ENCODE results near the gene PAX2.

PAX2 gene

GRCh38 chr10:100838986-100839385, 93.6 kb downstream of the PAX2 start:
- no peak for ATAC-seq
- no peak for TF ChIP-seq ZNF8 (CRISPR knock-in tag; IDR thresholded peaks at IDR 0.05)
- no peak for TF ChIP-seq ZNF70 (CRISPR knock-in tag; IDR thresholded peaks at IDR 0.05)
- TF ChIP-seq ZC3H10 (CRISPR knock-in tag; IDR thresholded peaks at IDR 0.05), result no peak
- no peak for TF ChIP-seq ESRRG (CRISPR knock-in tag; IDR thresholded peaks at IDR 0.05)
- no peak for TF ChIP-seq CSDC2 (CRISPR knock-in tag; IDR thresholded peaks at IDR 0.05)
- TF ChIP-seq RARB (CRISPR knock-in tag; IDR thresholded peaks at IDR 0.05), result no peak

GRCh38 chr10:100841528-100841927, 96.1 kb downstream of the PAX2 start:
- no peak for ATAC-seq
- no peak for TF ChIP-seq ZNF8 (CRISPR knock-in tag; IDR thresholded peaks at IDR 0.05)
- no peak for TF ChIP-seq ESRRG (CRISPR knock-in tag; IDR thresholded peaks at IDR 0.05)
- no peak for TF ChIP-seq CSDC2 (CRISPR knock-in tag; IDR thresholded peaks at IDR 0.05)
- TF ChIP-seq ZNF70 (CRISPR knock-in tag; IDR thresholded peaks at IDR 0.05), result no peak
- TF ChIP-seq ARNTL (CRISPR knock-in tag; IDR thresholded peaks at IDR 0.05; ENCODE audit: borderline replicate concordance, low read depth), result no peak
- no peak for TF ChIP-seq ZNF565 (CRISPR knock-in tag; conservative IDR thresholded peaks at IDR 0.05; ENCODE audit: low read depth)
- TF ChIP-seq ZFP3 (CRISPR knock-in tag; IDR thresholded peaks at IDR 0.05), result no peak
- no peak for TF ChIP-seq ISL1 (CRISPR knock-in tag; IDR thresholded peaks at IDR 0.05)
- TF ChIP-seq GLIS3 (CRISPR knock-in tag; IDR thresholded peaks at IDR 0.05), result no peak
- no peak for TF ChIP-seq TSHZ2 (CRISPR knock-in tag; IDR thresholded peaks at IDR 0.05)
- TF ChIP-seq SNAI2 (CRISPR knock-in tag; IDR thresholded peaks at IDR 0.05), result no peak
- no peak for TF ChIP-seq CSRNP3 (CRISPR knock-in tag; IDR thresholded peaks at IDR 0.05)
- TF ChIP-seq CREB5 (CRISPR knock-in tag; IDR thresholded peaks at IDR 0.05; ENCODE audit: low read depth), result no peak
- TF ChIP-seq TOX (CRISPR knock-in tag; IDR thresholded peaks at IDR 0.05; ENCODE audit: borderline replicate concordance), result no peak
- TF ChIP-seq ZFP30 (CRISPR knock-in tag; IDR thresholded peaks at IDR 0.05), result no peak
- TF ChIP-seq OSR1 (CRISPR knock-in tag; IDR thresholded peaks at IDR 0.05), result no peak
- no peak for TF ChIP-seq BACH2 (CRISPR knock-in tag; IDR thresholded peaks at IDR 0.05; ENCODE audit: borderline replicate concordance)
- TF ChIP-seq PATZ1 (CRISPR knock-in tag; IDR thresholded peaks at IDR 0.05; ENCODE audit: borderline replicate concordance), result no peak
- no peak for TF ChIP-seq PPARA (CRISPR knock-in tag; IDR thresholded peaks at IDR 0.05; ENCODE audit: borderline replicate concordance)
- no peak for TF ChIP-seq POU6F1 (CRISPR knock-in tag; IDR thresholded peaks at IDR 0.05; ENCODE audit: borderline replicate concordance, low read depth)

GRCh38 chr10:100847440-100847839, 102.1 kb downstream of the PAX2 start:
- no peak for TF ChIP-seq PPARA (CRISPR knock-in tag; IDR thresholded peaks at IDR 0.05; ENCODE audit: borderline replicate concordance)
- no peak for ATAC-seq

All from SK-N-SH treated with all-trans-retinoic acid at 6 μM for 48 hours (cell line).